Embryonic facial prominence (tissue), 1 donor: ENCODE results near the gene GALNTL6.

Experiments used
- DNase-seq: peaks from one replicate; pipeline ENCODE4 v3.0.0-alpha.2; 2016; ENCODE audit errors: extremely low spot score

The GALNTL6 gene

GRCh38 chr4:172124656-172125308 lies 311.6 kb downstream of the GALNTL6 start:
- no peak for DNase-seq

- no peak for DNase-seq
These were observed 312.2 kb downstream of the GALNTL6 start for GRCh38 chr4:172125443-172125842.

GRCh38 chr4:172127168-172127567 lies 314.0 kb downstream of the GALNTL6 start:
- no peak for DNase-seq

GRCh38 chr4:172129593-172129992 lies 316.4 kb downstream of the GALNTL6 start:
- no peak for DNase-seq

DNA sequence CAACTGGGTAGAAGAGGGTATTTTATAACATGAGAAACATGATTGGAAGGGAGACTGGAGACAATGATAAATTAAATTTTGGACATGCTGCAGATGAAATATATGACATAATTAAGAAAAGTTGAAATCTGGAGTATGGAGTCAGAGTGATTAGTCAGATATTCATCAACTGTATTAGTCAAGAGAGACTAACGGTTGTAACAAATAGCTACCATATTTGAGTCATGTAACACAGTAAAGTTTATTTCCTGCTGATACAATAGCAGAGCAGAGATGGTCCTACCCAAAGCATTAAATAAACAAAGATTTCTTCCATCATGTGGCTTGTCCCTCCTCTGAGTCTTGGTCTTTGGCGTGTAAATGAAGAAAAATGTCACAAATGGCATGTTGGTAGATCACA lies 321.3 kb downstream of the GALNTL6 start:
- DNase-seq = no peak

DNA sequence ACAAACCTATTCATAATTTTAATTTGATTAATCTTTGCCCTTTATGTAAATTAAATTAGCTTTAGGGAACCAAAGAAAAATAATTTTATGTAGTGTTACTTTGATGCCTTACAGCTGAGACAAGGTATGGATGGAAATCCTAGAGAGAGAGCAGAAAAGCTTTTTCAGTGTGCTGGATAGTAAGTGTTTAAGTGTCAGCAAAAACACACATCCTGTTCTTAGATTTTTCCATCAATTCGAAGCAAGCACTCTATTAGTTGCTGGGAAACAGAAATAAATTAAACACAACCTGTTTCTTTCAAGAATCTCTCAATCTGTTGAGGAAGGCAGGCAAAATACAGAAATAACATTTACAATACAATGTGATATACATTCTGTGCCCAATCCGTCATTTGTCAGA lies 327.8 kb downstream of the GALNTL6 start:
- no peak for DNase-seq

GRCh38 chr4:172142281-172142741 lies 329.1 kb downstream of the GALNTL6 start:
- DNase-seq = no peak

- DNase-seq = no peak
These were observed 330.6 kb downstream of the GALNTL6 start for GRCh38 chr4:172143605-172144314.

DNA sequence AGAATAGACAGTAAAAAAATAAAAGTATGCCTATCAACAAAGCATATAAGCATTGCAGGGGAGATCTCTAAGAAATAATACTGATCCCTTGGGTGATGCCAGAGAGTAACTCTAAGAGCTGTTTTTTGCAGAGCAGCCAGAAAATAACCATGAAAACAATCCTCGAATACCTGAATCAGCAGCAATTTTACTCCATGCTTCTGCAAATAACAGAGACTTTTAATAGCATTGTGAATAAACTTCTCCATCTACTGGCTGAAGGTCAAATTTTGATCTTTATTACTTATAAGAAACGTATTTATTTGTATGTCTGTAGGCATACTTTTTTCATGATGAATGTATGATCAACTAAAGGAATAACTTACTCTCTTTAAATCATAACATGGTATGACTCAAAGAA lies 334.5 kb downstream of the GALNTL6 start:
- no peak for DNase-seq

DNA sequence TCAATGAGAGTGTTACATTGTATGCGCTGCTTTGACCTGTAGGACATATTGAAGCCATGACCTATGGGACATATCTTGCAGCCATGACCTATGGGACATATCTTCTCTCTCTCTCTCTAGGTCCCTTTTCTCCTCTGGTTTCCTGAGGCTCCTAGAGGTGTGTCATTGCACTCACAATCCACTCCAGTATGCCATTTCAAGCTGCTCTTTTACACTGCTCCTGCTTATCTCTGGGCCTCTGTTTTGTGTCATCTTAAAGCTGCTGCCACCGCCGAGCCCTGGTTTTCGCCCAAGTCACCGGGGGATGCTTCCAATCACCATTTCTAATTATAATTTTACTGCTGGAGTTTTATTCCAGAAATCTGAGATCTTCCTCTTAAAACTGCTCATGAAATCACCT lies 336.1 kb downstream of the GALNTL6 start:
- no peak for DNase-seq

- DNase-seq = no peak
These were observed 339.1 kb downstream of the GALNTL6 start for GRCh38 chr4:172152284-172152683.

DNA sequence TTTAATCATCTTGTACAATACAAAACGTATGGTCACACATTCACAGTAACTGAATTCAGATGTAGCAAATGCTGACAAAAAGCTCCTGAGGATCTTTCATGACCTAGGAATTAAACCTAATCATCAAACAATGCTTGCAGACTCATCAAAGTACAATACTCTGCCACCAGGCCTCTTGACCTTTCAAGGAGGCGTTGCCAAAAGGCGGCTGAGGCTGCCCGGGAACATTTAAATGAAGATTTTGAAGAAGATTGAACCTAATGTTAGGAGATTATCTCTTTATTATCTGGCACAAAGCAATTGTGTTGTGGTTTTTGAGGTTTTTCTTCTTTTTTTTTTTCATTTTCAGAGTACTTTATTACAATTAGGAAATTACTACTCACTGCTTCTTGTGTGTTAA lies 340.5 kb downstream of the GALNTL6 start:
- DNase-seq = no peak

DNA sequence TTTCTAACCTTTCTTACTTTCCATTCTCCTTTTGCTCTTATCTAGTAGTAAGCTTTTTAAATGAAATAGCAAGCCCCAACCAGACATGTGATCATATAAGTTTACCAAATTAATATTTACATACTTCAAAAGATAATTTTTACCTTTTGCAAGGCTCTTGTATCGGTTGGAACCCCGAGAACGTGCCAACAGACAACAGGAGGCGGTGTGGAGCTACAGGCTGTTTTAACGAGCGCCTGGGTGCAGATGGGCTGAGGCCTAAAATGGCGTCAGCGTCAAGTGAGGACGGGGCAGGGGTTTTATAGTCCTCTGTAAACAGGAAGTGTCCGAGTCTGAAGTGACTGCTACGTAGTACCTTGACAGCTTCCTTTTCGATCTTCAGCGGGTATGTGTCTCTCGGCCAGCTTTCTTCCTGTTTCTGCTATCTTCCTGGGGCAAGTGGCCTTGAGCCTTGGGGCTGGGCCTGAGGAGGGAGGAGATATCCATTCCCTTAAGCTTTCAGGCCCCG lies 342.7 kb downstream of the GALNTL6 start:
- DNase-seq = no peak

- no peak for DNase-seq
These were observed 344.7 kb downstream of the GALNTL6 start for GRCh38 chr4:172157946-172158345.

DNA sequence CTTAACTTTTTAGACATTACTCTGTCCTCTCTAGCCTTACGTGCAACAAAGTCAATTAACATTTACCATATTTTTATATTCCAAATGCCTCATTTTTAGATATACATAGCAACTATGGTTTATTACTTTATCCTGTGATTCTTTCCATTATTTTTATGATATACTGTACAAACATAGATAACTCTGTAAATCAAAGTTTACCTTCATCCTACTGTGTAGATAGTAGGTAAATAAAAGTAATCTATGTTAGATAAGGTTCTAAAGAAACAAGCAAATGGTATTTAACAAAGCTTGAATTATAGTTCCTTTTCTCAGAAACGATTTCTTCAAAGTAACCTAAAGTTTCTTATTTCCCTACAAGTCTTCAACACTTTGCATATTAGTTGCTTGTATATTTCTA lies 350.0 kb downstream of the GALNTL6 start:
- no peak for DNase-seq

- no peak for DNase-seq
These were observed 355.7 kb downstream of the GALNTL6 start for GRCh38 chr4:172168888-172169287.

- no peak for DNase-seq
These were observed 356.7 kb downstream of the GALNTL6 start for GRCh38 chr4:172169871-172170270.

DNA sequence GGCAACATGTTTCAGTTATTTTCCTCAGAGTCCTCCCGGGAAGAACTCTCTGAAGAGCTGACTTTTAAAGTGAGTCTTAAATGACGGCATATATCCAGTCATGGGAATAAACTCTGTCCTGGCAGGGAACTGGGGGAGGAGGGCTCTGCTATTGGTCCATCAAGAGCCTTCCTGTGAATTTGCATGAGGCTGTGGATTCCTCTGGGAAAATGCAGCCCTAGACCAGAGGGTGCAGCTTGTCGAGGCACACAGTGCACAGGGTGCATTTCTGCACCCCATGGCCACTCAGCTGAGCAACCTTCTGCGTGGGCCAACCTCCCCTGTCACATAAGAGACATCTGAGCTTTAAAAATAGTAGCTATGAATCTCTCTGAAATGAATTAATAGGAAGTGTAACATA lies 360.0 kb downstream of the GALNTL6 start:
- DNase-seq = no peak

GRCh38 chr4:172177382-172177781 lies 364.2 kb downstream of the GALNTL6 start:
- no peak for DNase-seq

DNA sequence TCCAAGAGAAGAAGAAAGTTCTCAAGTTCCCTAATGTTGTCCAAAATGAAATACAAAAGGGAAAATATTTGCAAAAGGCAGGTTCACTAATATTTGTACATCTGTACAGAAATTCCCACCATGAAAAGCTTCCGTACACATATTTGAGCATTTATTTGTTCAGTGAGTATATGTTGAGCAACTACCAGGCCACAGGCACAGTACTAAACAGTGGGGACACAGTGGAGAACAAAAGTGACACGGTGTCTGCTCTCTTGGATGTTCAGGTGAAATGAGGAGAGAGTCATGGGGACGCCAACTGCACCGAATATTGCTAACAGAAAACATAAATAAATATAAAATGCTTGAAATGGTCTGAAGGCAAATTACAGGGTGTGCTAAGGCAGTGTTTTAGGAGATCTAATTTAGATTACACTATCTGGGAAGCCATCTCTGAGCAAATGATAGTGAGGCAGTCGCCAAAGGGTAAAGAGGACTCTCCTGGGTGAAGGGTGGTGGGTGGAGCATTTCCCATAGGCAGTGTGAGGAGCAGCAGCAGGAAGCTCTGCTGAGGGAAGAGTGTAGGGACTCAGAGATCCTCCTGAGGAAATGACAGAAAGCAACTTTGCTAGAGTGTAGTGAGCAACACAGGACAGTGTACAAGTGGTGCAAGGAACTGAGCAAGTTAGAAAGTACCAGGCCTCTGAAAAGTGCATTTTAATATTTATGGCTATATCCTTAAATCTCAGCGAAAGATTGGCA lies 375.2 kb downstream of the GALNTL6 start:
- no peak for DNase-seq

- DNase-seq = no peak
These were observed 389.4 kb downstream of the GALNTL6 start for GRCh38 chr4:172202480-172203076.

- no peak for DNase-seq
These were observed 394.1 kb downstream of the GALNTL6 start for GRCh38 chr4:172207258-172207657.
